ENCODE measurements around the gene ACOT9.
A peak's percentile ranks its signal among the peaks of the same experiment; 100 is the strongest.

Gene ACOT9

DNA sequence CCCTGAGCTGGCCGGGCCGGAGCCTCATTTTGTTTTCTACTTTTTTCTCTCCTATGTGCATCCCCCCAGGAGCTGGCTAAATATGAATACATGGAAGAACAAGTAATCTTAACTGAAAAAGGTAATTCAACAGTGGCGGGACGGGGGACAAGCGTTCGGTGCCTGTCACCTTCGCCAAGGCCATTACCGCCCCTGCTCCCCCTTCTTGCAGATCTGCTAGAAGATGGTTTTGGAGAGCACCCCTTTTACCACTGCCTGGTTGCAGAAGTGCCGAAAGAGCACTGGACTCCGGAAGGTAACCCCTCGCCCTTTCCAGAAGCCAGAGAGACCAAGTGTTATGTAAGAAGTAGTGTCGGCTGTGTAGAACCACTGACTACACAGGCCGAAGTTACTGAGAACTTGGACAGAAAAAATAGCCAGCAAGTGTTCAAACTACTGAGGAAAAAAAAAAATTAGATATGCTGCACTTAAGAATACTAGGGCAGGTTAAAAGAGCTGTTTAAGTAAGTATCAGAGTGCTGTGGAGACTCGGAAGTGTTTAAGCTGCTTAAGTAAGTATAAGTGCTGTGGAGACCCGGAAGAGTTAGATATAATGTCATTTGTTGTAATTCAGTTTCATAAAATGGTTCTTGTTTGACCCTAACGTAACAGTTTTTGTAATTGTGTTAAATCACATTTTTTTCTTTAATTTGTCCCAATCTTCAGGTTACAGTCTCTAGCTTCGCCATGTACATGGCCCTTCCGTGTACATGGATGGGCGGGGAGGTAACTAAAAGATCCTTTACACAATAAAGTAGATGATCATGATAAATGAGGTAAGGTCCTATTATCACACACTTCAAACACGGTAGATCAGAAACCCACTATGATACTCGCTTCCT is 40.8 kb upstream of the ACOT9 start:
- DNase-seq (ENCODE audit: low spot score) (no peak), ATAC-seq (ENCODE audit: low read depth) (no peak)
- Histone ChIP-seq H3K27ac (ENCODE audit: poor library complexity, severe bottlenecking) (peak overlapping the region; percentile 86), H3K4me3 (ENCODE audit: severe bottlenecking) (peak overlapping the region; percentile 61), H3K36me3 (ENCODE audit: low read depth) (peaks cover 29% of the 10 kb centered on the region), H3K4me1 (ENCODE audit: insufficient read depth, poor library complexity, severe bottlenecking) (peaks cover 9% of the 10 kb centered on the region), H3K9me3 (ENCODE audit: severe bottlenecking) (no peaks in the 10 kb centered on the region), H3K27me3 (ENCODE audit: insufficient read depth, poor library complexity, severe bottlenecking) (no peaks in the 10 kb centered on the region)
- TF ChIP-seq, protein P1, sequence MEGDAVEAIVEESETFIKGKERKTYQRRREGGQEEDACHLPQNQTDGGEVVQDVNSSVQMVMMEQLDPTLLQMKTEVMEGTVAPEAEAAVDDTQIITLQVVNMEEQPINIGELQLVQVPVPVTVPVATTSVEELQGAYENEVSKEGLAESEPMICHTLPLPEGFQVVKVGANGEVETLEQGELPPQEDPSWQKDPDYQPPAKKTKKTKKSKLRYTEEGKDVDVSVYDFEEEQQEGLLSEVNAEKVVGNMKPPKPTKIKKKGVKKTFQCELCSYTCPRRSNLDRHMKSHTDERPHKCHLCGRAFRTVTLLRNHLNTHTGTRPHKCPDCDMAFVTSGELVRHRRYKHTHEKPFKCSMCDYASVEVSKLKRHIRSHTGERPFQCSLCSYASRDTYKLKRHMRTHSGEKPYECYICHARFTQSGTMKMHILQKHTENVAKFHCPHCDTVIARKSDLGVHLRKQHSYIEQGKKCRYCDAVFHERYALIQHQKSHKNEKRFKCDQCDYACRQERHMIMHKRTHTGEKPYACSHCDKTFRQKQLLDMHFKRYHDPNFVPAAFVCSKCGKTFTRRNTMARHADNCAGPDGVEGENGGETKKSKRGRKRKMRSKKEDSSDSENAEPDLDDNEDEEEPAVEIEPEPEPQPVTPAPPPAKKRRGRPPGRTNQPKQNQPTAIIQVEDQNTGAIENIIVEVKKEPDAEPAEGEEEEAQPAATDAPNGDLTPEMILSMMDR (IDR thresholded peaks at IDR 0.05; ENCODE audit: poor library complexity, severe bottlenecking) = no peak

DNA sequence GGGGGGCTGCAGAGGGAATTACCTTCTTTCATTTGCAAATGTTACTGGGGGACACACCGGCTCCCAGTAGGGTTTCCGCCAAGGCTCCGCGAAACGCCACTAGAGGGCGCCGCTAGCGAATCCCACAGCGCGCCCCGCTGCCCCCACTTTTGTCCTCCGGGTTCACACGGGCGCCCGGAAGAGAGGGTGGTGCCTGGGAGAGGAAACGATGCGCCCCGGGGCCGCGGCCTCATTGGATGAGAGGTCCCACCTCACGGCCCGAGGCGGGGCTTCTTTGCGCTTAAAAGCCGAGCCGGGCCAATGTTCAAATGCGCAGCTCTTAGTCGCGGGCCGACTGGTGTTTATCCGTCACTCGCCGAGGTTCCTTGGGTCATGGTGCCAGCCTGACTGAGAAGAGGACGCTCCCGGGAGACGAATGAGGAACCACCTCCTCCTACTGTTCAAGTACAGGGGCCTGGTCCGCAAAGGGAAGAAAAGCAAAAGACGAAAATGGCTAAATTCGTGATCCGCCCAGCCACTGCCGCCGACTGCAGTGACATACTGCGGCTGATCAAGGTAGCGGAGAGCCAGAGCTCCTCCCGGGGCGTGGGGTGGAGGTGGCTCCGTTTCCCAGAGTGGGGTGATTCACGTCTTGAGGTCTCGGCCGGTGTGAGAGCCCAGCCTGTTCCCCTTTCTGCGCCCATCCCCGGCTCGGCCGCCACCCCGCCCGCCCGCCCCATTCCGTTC is 40.0 kb upstream of the ACOT9 start, which contains the start of gene SAT1:
Gene SAT1, plus strand, starts transcription at position 311 of the 726 bp plus-strand sequence. Its CDS starts 179 bp downstream, at position 490.
- peaks cover 9% of the 10 kb centered on the region for H3K4me1 ChIP-seq (ENCODE audit: insufficient read depth, poor library complexity, severe bottlenecking)
- peak; percentile 94 for DNase-seq (ENCODE audit: low spot score)
- H3K27ac ChIP-seq (ENCODE audit: poor library complexity, severe bottlenecking) = peak within 1 kb of the TSS; percentile 86
- TF ChIP-seq, protein P1 (IDR thresholded peaks at IDR 0.05; ENCODE audit: poor library complexity, severe bottlenecking) = peak; percentile 82
- peak within 1 kb of the TSS; percentile 61 for H3K4me3 ChIP-seq (ENCODE audit: severe bottlenecking)
- peak; percentile 71 for ATAC-seq (ENCODE audit: low read depth)
- H3K27me3 ChIP-seq (ENCODE audit: insufficient read depth, poor library complexity, severe bottlenecking) = no peaks in the 10 kb centered on the region
- no peaks in the 10 kb centered on the region for H3K9me3 ChIP-seq (ENCODE audit: severe bottlenecking)
- peaks cover 29% of the 10 kb centered on the region for H3K36me3 ChIP-seq (ENCODE audit: low read depth)

DNA sequence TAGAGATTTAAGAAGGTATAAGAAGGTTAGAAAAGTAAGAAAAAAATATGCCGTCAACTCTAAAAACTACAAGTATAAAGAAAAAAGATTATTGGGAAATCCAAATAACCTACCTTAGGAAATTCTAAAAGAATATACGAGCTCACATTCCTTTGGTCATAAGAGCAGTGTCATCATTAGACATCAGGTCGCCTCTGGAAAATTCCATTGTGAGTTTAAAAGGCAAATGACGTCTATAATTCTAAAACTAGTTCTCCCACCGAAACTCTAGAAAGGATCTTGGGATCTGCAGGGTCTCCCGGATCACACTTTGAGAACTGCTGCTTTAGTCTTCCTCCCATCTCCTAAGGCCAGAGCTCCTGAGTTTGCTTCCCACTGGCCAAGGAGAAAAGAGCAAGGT is 39.4 kb upstream of the ACOT9 start:
- no peaks in the 10 kb centered on the region for H3K27me3 ChIP-seq (ENCODE audit: insufficient read depth, poor library complexity, severe bottlenecking)
- peaks cover 9% of the 10 kb centered on the region for H3K4me1 ChIP-seq (ENCODE audit: insufficient read depth, poor library complexity, severe bottlenecking)
- DNase-seq (ENCODE audit: low spot score) (no peak), ATAC-seq (ENCODE audit: low read depth) (no peak)
- H3K9me3 ChIP-seq (ENCODE audit: severe bottlenecking) = no peaks in the 10 kb centered on the region
- H3K36me3 ChIP-seq (ENCODE audit: low read depth) = peaks cover 29% of the 10 kb centered on the region
- peak overlapping the region; percentile 86 for H3K27ac ChIP-seq (ENCODE audit: poor library complexity, severe bottlenecking)
- H3K4me3 ChIP-seq (ENCODE audit: severe bottlenecking) = peak overlapping the region; percentile 12
- TF ChIP-seq, protein P1 (IDR thresholded peaks at IDR 0.05; ENCODE audit: poor library complexity, severe bottlenecking) = no peak

DNA sequence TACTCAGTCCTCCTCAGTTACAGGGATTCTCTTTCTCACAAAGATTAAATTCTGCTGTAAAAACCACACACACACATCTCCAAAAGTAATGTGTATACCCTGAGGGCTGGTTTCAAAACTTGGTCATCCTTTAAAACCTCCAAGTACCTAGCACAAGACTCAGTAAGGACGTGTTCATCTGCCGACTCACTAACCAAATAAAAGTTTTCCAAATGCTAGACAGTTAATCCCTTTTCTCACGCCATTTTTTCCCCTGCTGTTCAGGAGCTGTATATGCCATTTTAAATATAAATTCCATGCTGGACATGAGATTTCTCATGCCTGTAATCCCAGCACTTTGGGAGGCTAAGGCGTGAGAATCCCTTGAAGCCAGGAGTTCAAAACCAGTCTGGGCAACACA is 35.9 kb upstream of the ACOT9 start:
- Histone ChIP-seq H3K27me3 (ENCODE audit: insufficient read depth, poor library complexity, severe bottlenecking) (no peaks in the 10 kb centered on the region), H3K9me3 (ENCODE audit: severe bottlenecking) (no peaks in the 10 kb centered on the region), H3K27ac (ENCODE audit: poor library complexity, severe bottlenecking) (peak overlapping the region; percentile 71), H3K4me1 (ENCODE audit: insufficient read depth, poor library complexity, severe bottlenecking) (peaks cover 4% of the 10 kb centered on the region), H3K36me3 (ENCODE audit: low read depth) (peaks cover 6% of the 10 kb centered on the region), H3K4me3 (ENCODE audit: severe bottlenecking) (no peak overlapping the region)
- ATAC-seq (ENCODE audit: low read depth) (peak; percentile 55), DNase-seq (ENCODE audit: low spot score) (no peak)
- TF ChIP-seq, protein P1 (IDR thresholded peaks at IDR 0.05; ENCODE audit: poor library complexity, severe bottlenecking) = peak; percentile 28

Measured in RWPE2 (cell line).